Liver (tissue), 9 donors: ENCODE measurements around the gene PIPOX. TPM values are rescaled to one million over a fixed set of nuclear protein-coding genes. Genes with fewer than 3 reads are reported as not detected.

Source experiments
- DNase-seq: peaks from one replicate; pipeline ENCODE4 v3.0.0-alpha.2; 2017; ENCODE audit warnings: low spot score
- H3K27ac ChIP-seq, 2 donors: one replicate each; pipeline ENCODE4 v1.7.0; 2013; ENCODE audit warnings: inconsistent platforms in 2 of 2, low read length in 2 of 2, control low read depth in 1 of 2, low read depth in 1 of 2, mild to moderate bottlenecking in 1 of 2
- H3K27me3 ChIP-seq, 4 donors: one replicate each; pipeline versions ENCODE4 v1.6.1 to v1.7.0; 2013; ENCODE audit warnings: low read length in 3 of 4, inconsistent platforms in 1 of 4, mild to moderate bottlenecking in 1 of 4, moderate library complexity in 1 of 4; ENCODE audit not compliant: control insufficient read depth in 4 of 4, insufficient read depth in 4 of 4
- H3K36me3 ChIP-seq, 4 donors: one replicate each; pipeline versions ENCODE4 v1.6.1 to v1.7.0; 2013; ENCODE audit warnings: low read length in 3 of 4, mild to moderate bottlenecking in 3 of 4, low read depth in 1 of 4, moderate library complexity in 1 of 4; ENCODE audit not compliant: control insufficient read depth in 4 of 4, insufficient read depth in 3 of 4
- H3K4me1 ChIP-seq, 4 donors: one replicate each; pipeline versions ENCODE4 v1.6.1 to v1.7.0; 2013; ENCODE audit warnings: low read length in 3 of 4, mild to moderate bottlenecking in 3 of 4, moderate library complexity in 1 of 4; ENCODE audit not compliant: control insufficient read depth in 4 of 4, insufficient read depth in 4 of 4
- H3K4me3 ChIP-seq, 3 donors: one replicate each; pipeline versions ENCODE4 v1.6.1 to v1.7.0; 2013; ENCODE audit warnings: low read length in 3 of 3, control low read depth in 1 of 3, low read depth in 1 of 3, mild to moderate bottlenecking in 1 of 3
- H3K9ac ChIP-seq, 2 donors: one replicate each; pipeline ENCODE4 v1.7.0; 2013; ENCODE audit warnings: low read length in 2 of 2, mild to moderate bottlenecking in 2 of 2, moderate library complexity in 2 of 2, control low read depth in 1 of 2, low read depth in 1 of 2
- H3K9me3 ChIP-seq, 4 donors: one replicate each; pipeline versions ENCODE4 v1.6.1 to v1.7.0; 2013; ENCODE audit warnings: low read length in 3 of 4; ENCODE audit not compliant: control insufficient read depth in 4 of 4
- ATF3 ChIP-seq: IDR thresholded peaks from 2 replicates; pipeline ENCODE4 v1.6.1; 2016; ENCODE audit warnings: antibody characterized with exemption
- CTCF ChIP-seq: fragments of 150-350 bp; IDR thresholded peaks from 2 replicates; pipeline ENCODE4 v1.5.1; 2017; ENCODE audit warnings: improper control_type of control experiment, low read depth, low read length; ENCODE audit not compliant: missing input control
- EGR1 ChIP-seq, 2 donors: IDR thresholded peaks; 2 replicates each; pipeline ENCODE4 v1.6.1; 2016 to 2018; ENCODE audit warnings: antibody characterized with exemption in 2 of 2, low read depth in 2 of 2
- FOXA1 ChIP-seq: IDR thresholded peaks from 2 replicates; pipeline ENCODE4 v1.6.1; 2016; ENCODE audit warnings: antibody characterized with exemption
- FOXA2 ChIP-seq: IDR thresholded peaks from 2 replicates; pipeline ENCODE4 v1.6.1; 2016; ENCODE audit warnings: antibody characterized with exemption
- GABPA ChIP-seq, 2 donors: IDR thresholded peaks in 1 of 2; conservative IDR thresholded peaks in 1 of 2; 2 replicates each; pipeline ENCODE4 v1.6.1; 2016; ENCODE audit warnings: antibody characterized with exemption in 2 of 2, mild to moderate bottlenecking in 1 of 2, moderate library complexity in 1 of 2
- HNF4A ChIP-seq, 2 donors: conservative IDR thresholded peaks; 2 replicates each; pipeline ENCODE4 v1.6.1; 2016; ENCODE audit warnings: antibody characterized with exemption in 2 of 2, mild to moderate bottlenecking in 2 of 2
- HNF4G ChIP-seq: IDR thresholded peaks from 2 replicates; pipeline ENCODE4 v1.6.1; 2016; ENCODE audit warnings: antibody characterized with exemption
- JUND ChIP-seq, 2 donors: IDR thresholded peaks; 2 replicates each; pipeline ENCODE4 v1.6.1; 2016; ENCODE audit warnings: antibody characterized with exemption in 2 of 2
- MAX ChIP-seq: IDR thresholded peaks from 2 replicates; pipeline ENCODE4 v1.6.1; 2016; ENCODE audit warnings: antibody characterized with exemption
- NR2F2 ChIP-seq: IDR thresholded peaks from 2 replicates; pipeline ENCODE4 v1.6.1; 2016; ENCODE audit warnings: antibody characterized with exemption
- RAD21 ChIP-seq, 2 donors: IDR thresholded peaks; 2 replicates each; pipeline ENCODE4 v1.6.1; 2016; ENCODE audit warnings: antibody characterized with exemption in 2 of 2, mild to moderate bottlenecking in 2 of 2
- REST ChIP-seq: IDR thresholded peaks from 2 replicates; pipeline ENCODE4 v1.6.1; 2016; ENCODE audit warnings: antibody characterized with exemption, mild to moderate bottlenecking
- RXRA ChIP-seq, 2 donors: IDR thresholded peaks; 2 replicates each; pipeline ENCODE4 v1.6.1; 2017 to 2018; ENCODE audit warnings: antibody characterized with exemption in 2 of 2, mild to moderate bottlenecking in 1 of 2
- SP1 ChIP-seq: IDR thresholded peaks from 2 replicates; pipeline ENCODE4 v1.6.1; 2018; ENCODE audit warnings: antibody characterized with exemption, mild to moderate bottlenecking
- TAF1 ChIP-seq: conservative IDR thresholded peaks from 2 replicates; pipeline ENCODE4 v1.6.1; 2016; ENCODE audit warnings: antibody characterized with exemption, mild to moderate bottlenecking
- YY1 ChIP-seq: IDR thresholded peaks from 2 replicates; pipeline ENCODE4 v1.6.1; 2016; ENCODE audit warnings: antibody characterized with exemption, mild to moderate bottlenecking
- ZBTB33 ChIP-seq: IDR thresholded peaks from 2 replicates; pipeline ENCODE4 v1.6.1; 2016; ENCODE audit warnings: antibody characterized with exemption
- WGBS: extraction: QIAGEN DNeasy Blood & Tissue Kit; methylation state at CpG from one replicate; pipeline ENCODE4 v1.1.7; 2013; 5-methylcytosine and 5-hydroxymethylcytosine counted together
- polyA plus RNA-seq, 2 donors: library from polyadenylated mRNA; stranded (reverse) in 1 of 2; unstranded in 1 of 2; fragments of 200-250 nt in 1 of 2; fragments of >200 nt in 1 of 2; fragmentation: Nextera tagmentation in 1 of 2; extraction: Ambion mirVana in 1 of 2; gene quantifications; one replicate each; pipeline versions ENCODE4 v1.2.1 to v1.2.3, GENCODE V29; 2013 to 2015
- total RNA-seq, 2 donors: library from RNA; depleted of rRNA; stranded (reverse); fragments of >200 nt; gene quantifications; one replicate each; pipeline ENCODE4 v1.2.3, GENCODE V29; 2014
- donor health status: healthy.
- donor health status: healthy.
- donor health status: healthy.
- donor health status: healthy.
- donor health status: healthy.

PIPOX gene
- total and polyA plus RNA-seq, 4 donors: 19.3 to 227 (median 158) TPM

- peak overlapping the region in 1 of 2 donors; percentile 9 for H3K9ac ChIP-seq
- peak overlapping the region; percentile 25 to 55 (median 29) for H3K4me3 ChIP-seq
- no peaks in the 10 kb centered on the region for H3K27me3 ChIP-seq
- H3K4me1 ChIP-seq: peaks cover 12 to 76% (median 63%) of the 10 kb centered on the region in 4 donors
- no peak for DNase-seq
- 18% methylated on average over 7 of the region's 7 CpGs for WGBS
- peaks cover 0 to 15% (median 0%) of the 10 kb centered on the region in 4 donors for H3K36me3 ChIP-seq
- peak overlapping the region; percentile 82 to 87 for H3K27ac ChIP-seq
- H3K9me3 ChIP-seq: no peaks in the 10 kb centered on the region
- TF ChIP-seq MAX (peak; percentile 56), FOXA2 (peak; percentile 37), HNF4A (conservative IDR thresholded peaks at IDR 0.05) (peak; percentile 92 to 93), GABPA (IDR thresholded peaks at IDR 0.05 in 1 of 2, conservative IDR thresholded peaks at IDR 0.05 in 1 of 2) (no peak), TAF1 (peak; percentile 42), CTCF (no peak), SP1 (peak; percentile 77), RAD21 (IDR thresholded peaks at IDR 0.05) (peak; percentile 28 to 35), RXRA (IDR thresholded peaks at IDR 0.05) (peak; percentile 91 to 93), REST (peak; percentile 72), YY1 (peak; percentile 76), FOXA1 (peak; percentile 72), NR2F2 (peak; percentile 82), ATF3 (peak; percentile 88), EGR1 (IDR thresholded peaks at IDR 0.05; ENCODE audit: low read depth in 2 of 2) (peak in 1 of 2 donors; percentile 61), HNF4G (peak; percentile 75), JUND (IDR thresholded peaks at IDR 0.05) (peak in 1 of 2 donors; percentile 89), ZBTB33 (no peak)
Observed at GRCh38 chr17:29045734-29046472, 3.0 kb downstream of the PIPOX start.
